Liver (tissue), 3 donors: ENCODE data around the gene BCKDHB.

Experiments used
- EGR1 ChIP-seq, 2 donors: IDR thresholded peaks; 2 replicates each; pipeline ENCODE4 v1.6.1; 2016 to 2018; ENCODE audit warnings: antibody characterized with exemption in 2 of 2, low read depth in 2 of 2
- FOXA1 ChIP-seq: IDR thresholded peaks from 2 replicates; pipeline ENCODE4 v1.6.1; 2016; ENCODE audit warnings: antibody characterized with exemption
- GABPA ChIP-seq, 2 donors: IDR thresholded peaks in 1 of 2; conservative IDR thresholded peaks in 1 of 2; 2 replicates each; pipeline ENCODE4 v1.6.1; 2016; ENCODE audit warnings: antibody characterized with exemption in 2 of 2, mild to moderate bottlenecking in 1 of 2, moderate library complexity in 1 of 2
- HNF4A ChIP-seq, 2 donors: conservative IDR thresholded peaks; 2 replicates each; pipeline ENCODE4 v1.6.1; 2016; ENCODE audit warnings: antibody characterized with exemption in 2 of 2, mild to moderate bottlenecking in 2 of 2
- JUND ChIP-seq, 2 donors: IDR thresholded peaks; 2 replicates each; pipeline ENCODE4 v1.6.1; 2016; ENCODE audit warnings: antibody characterized with exemption in 2 of 2
- RAD21 ChIP-seq, 2 donors: IDR thresholded peaks; 2 replicates each; pipeline ENCODE4 v1.6.1; 2016; ENCODE audit warnings: antibody characterized with exemption in 2 of 2, mild to moderate bottlenecking in 2 of 2
- RXRA ChIP-seq, 2 donors: IDR thresholded peaks; 2 replicates each; pipeline ENCODE4 v1.6.1; 2017 to 2018; ENCODE audit warnings: antibody characterized with exemption in 2 of 2, mild to moderate bottlenecking in 1 of 2
- TAF1 ChIP-seq: conservative IDR thresholded peaks from 2 replicates; pipeline ENCODE4 v1.6.1; 2016; ENCODE audit warnings: antibody characterized with exemption, mild to moderate bottlenecking
- YY1 ChIP-seq: IDR thresholded peaks from 2 replicates; pipeline ENCODE4 v1.6.1; 2016; ENCODE audit warnings: antibody characterized with exemption, mild to moderate bottlenecking
- TF ChIP-seq, protein P1 (sequence below): fragments of 150-350 bp; IDR thresholded peaks from 2 replicates; pipeline ENCODE4 v1.5.1; 2017; ENCODE audit warnings: improper control_type of control experiment, low read depth, low read length; ENCODE audit not compliant: missing input control
- TF ChIP-seq, protein P2 (sequence below): IDR thresholded peaks from 2 replicates; pipeline ENCODE4 v1.6.1; 2016; ENCODE audit warnings: antibody characterized with exemption
- TF ChIP-seq, protein P3 (sequence below): IDR thresholded peaks from 2 replicates; pipeline ENCODE4 v1.6.1; 2016; ENCODE audit warnings: antibody characterized with exemption
- TF ChIP-seq, protein P4 (sequence below): IDR thresholded peaks from 2 replicates; pipeline ENCODE4 v1.6.1; 2016; ENCODE audit warnings: antibody characterized with exemption
- TF ChIP-seq, protein P5 (sequence below): IDR thresholded peaks from 2 replicates; pipeline ENCODE4 v1.6.1; 2016; ENCODE audit warnings: antibody characterized with exemption, mild to moderate bottlenecking
- donor health status: healthy.
- donor health status: healthy.

DNA sequence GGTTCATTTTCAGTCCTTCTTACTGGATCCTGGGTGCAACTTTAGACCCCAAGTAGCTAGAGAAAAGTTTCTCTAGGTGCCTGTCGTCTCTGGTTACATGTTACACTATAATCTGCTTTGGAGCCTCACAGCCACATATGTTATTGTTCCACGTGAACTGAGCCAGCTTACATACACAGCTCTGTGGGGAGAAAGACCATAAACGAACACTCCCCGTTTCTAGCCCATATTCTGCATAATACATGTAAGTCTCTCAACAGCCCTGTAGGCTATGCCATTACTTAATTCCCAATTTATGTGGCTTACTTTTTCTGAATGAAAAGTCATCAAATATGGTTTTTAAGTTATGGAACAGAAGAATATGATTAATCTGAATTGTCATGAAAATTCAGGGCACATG, 233.8 kb downstream of the BCKDHB start:
- TF ChIP-seq, protein P1, sequence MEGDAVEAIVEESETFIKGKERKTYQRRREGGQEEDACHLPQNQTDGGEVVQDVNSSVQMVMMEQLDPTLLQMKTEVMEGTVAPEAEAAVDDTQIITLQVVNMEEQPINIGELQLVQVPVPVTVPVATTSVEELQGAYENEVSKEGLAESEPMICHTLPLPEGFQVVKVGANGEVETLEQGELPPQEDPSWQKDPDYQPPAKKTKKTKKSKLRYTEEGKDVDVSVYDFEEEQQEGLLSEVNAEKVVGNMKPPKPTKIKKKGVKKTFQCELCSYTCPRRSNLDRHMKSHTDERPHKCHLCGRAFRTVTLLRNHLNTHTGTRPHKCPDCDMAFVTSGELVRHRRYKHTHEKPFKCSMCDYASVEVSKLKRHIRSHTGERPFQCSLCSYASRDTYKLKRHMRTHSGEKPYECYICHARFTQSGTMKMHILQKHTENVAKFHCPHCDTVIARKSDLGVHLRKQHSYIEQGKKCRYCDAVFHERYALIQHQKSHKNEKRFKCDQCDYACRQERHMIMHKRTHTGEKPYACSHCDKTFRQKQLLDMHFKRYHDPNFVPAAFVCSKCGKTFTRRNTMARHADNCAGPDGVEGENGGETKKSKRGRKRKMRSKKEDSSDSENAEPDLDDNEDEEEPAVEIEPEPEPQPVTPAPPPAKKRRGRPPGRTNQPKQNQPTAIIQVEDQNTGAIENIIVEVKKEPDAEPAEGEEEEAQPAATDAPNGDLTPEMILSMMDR = no peak
- TF ChIP-seq JUND (IDR thresholded peaks at IDR 0.05) (no peak), EGR1 (IDR thresholded peaks at IDR 0.05; ENCODE audit: low read depth in 2 of 2) (no peak), TAF1 (no peak), HNF4A (conservative IDR thresholded peaks at IDR 0.05) (no peak), RAD21 (IDR thresholded peaks at IDR 0.05) (no peak), GABPA (IDR thresholded peaks at IDR 0.05 in 1 of 2, conservative IDR thresholded peaks at IDR 0.05 in 1 of 2) (no peak), RXRA (IDR thresholded peaks at IDR 0.05) (no peak), FOXA1 (no peak), YY1 (no peak)
- TF ChIP-seq, protein P2, sequence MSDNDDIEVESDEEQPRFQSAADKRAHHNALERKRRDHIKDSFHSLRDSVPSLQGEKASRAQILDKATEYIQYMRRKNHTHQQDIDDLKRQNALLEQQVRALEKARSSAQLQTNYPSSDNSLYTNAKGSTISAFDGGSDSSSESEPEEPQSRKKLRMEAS = no peak
- TF ChIP-seq, protein P3, sequence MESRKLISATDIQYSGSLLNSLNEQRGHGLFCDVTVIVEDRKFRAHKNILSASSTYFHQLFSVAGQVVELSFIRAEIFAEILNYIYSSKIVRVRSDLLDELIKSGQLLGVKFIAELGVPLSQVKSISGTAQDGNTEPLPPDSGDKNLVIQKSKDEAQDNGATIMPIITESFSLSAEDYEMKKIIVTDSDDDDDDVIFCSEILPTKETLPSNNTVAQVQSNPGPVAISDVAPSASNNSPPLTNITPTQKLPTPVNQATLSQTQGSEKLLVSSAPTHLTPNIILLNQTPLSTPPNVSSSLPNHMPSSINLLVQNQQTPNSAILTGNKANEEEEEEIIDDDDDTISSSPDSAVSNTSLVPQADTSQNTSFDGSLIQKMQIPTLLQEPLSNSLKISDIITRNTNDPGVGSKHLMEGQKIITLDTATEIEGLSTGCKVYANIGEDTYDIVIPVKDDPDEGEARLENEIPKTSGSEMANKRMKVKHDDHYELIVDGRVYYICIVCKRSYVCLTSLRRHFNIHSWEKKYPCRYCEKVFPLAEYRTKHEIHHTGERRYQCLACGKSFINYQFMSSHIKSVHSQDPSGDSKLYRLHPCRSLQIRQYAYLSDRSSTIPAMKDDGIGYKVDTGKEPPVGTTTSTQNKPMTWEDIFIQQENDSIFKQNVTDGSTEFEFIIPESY = no peak
- TF ChIP-seq, protein P4, sequence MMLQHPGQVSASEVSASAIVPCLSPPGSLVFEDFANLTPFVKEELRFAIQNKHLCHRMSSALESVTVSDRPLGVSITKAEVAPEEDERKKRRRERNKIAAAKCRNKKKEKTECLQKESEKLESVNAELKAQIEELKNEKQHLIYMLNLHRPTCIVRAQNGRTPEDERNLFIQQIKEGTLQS = no peak
- TF ChIP-seq, protein P5, sequence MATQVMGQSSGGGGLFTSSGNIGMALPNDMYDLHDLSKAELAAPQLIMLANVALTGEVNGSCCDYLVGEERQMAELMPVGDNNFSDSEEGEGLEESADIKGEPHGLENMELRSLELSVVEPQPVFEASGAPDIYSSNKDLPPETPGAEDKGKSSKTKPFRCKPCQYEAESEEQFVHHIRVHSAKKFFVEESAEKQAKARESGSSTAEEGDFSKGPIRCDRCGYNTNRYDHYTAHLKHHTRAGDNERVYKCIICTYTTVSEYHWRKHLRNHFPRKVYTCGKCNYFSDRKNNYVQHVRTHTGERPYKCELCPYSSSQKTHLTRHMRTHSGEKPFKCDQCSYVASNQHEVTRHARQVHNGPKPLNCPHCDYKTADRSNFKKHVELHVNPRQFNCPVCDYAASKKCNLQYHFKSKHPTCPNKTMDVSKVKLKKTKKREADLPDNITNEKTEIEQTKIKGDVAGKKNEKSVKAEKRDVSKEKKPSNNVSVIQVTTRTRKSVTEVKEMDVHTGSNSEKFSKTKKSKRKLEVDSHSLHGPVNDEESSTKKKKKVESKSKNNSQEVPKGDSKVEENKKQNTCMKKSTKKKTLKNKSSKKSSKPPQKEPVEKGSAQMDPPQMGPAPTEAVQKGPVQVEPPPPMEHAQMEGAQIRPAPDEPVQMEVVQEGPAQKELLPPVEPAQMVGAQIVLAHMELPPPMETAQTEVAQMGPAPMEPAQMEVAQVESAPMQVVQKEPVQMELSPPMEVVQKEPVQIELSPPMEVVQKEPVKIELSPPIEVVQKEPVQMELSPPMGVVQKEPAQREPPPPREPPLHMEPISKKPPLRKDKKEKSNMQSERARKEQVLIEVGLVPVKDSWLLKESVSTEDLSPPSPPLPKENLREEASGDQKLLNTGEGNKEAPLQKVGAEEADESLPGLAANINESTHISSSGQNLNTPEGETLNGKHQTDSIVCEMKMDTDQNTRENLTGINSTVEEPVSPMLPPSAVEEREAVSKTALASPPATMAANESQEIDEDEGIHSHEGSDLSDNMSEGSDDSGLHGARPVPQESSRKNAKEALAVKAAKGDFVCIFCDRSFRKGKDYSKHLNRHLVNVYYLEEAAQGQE = no peak
